ENCODE data around the gene ACOX1.

Gene ACOX1

GRCh38 chr17:75978938-75979704, at the start of gene ACOX1, which contains the start of gene TEN1:
Gene ACOX1, minus strand, starts transcription at chr17:75979166. Its CDS starts 93 bp downstream, at chr17:75979073.
Gene TEN1, plus strand, starts transcription at chr17:75979240. Its CDS starts 6,953 bp downstream, at chr17:75986193.
- DNase-seq: peak; percentile 99

- DNase-seq: peak; percentile 87
Measured at GRCh38 chr17:76027159-76027839, 48.3 kb upstream of the ACOX1 start, which contains the start of gene EVPL. Gene EVPL, minus strand, starts transcription at chr17:76027306. Its CDS starts 108 bp downstream, at chr17:76027198.

- no peak for DNase-seq
Measured at GRCh38 chr17:76026714-76027158, 47.8 kb upstream of the ACOX1 start.

- DNase-seq: no peak
Measured at GRCh38 chr17:76025294-76025693, 46.3 kb upstream of the ACOX1 start.

- no peak for DNase-seq
Measured at GRCh38 chr17:76024353-76024752, 45.4 kb upstream of the ACOX1 start.

- no peak for DNase-seq
Measured at GRCh38 chr17:76023900-76024237, 44.9 kb upstream of the ACOX1 start.

- DNase-seq: no peak
Measured at GRCh38 chr17:76022973-76023899, 44.3 kb upstream of the ACOX1 start.

- no peak for DNase-seq
Measured at GRCh38 chr17:76022285-76022684, 43.3 kb upstream of the ACOX1 start.

GRCh38 chr17:76019833-76020467, 41.0 kb upstream of the ACOX1 start:
- DNase-seq: no peak

GRCh38 chr17:76018801-76019200, 39.8 kb upstream of the ACOX1 start:
- DNase-seq: no peak

- no peak for DNase-seq
Measured at GRCh38 chr17:76018340-76018680, 39.3 kb upstream of the ACOX1 start.

GRCh38 chr17:76017481-76018339, 38.7 kb upstream of the ACOX1 start:
- DNase-seq: no peak

GRCh38 chr17:76014925-76015261, 35.9 kb upstream of the ACOX1 start:
- no peak for DNase-seq

GRCh38 chr17:76014100-76014924, 35.3 kb upstream of the ACOX1 start:
- DNase-seq: peak; percentile 90

- DNase-seq: no peak
Measured at GRCh38 chr17:76013377-76013932, 34.5 kb upstream of the ACOX1 start.

GRCh38 chr17:76011951-76012350, 33.0 kb upstream of the ACOX1 start:
- DNase-seq: no peak

GRCh38 chr17:76009969-76010661, 31.1 kb upstream of the ACOX1 start:
- no peak for DNase-seq

- no peak for DNase-seq
Measured at GRCh38 chr17:76009447-76009846, 30.5 kb upstream of the ACOX1 start.

GRCh38 chr17:76008630-76009425, 29.9 kb upstream of the ACOX1 start:
- DNase-seq: no peak

All from hematopoietic multipotent progenitor cell treated with erythropoietin and hydrocortisone succinate and interleukin-3 and kit ligand, for 6 days (in vitro differentiated cells).